Measurements from ENCODE around the gene BLID.

BLID gene

GRCh38 chr11:122108192-122108799 is 7.7 kb downstream of the BLID start:
- peak; percentile 83 for DNase-seq (ENCODE audit: low read depth)
- TF ChIP-seq CTCF (conservative IDR thresholded peaks at IDR 0.05; ENCODE audit: control insufficient read depth, insufficient read depth, low read depth, low read length): peak; percentile 95
- no peak overlapping the region for H3K4me3 ChIP-seq (ENCODE audit: control insufficient read depth, low read depth, low read length)

GRCh38 chr11:122107566-122107965 is 8.4 kb downstream of the BLID start:
- no peak for DNase-seq (ENCODE audit: low read depth)
- TF ChIP-seq CTCF (conservative IDR thresholded peaks at IDR 0.05; ENCODE audit: control insufficient read depth, insufficient read depth, low read depth, low read length): no peak
- no peak overlapping the region for H3K4me3 ChIP-seq (ENCODE audit: control insufficient read depth, low read depth, low read length)

- no peak for DNase-seq (ENCODE audit: low read depth)
- no peak overlapping the region for H3K4me3 ChIP-seq (ENCODE audit: control insufficient read depth, low read depth, low read length)
- TF ChIP-seq CTCF (conservative IDR thresholded peaks at IDR 0.05; ENCODE audit: control insufficient read depth, insufficient read depth, low read depth, low read length): no peak
Observed at GRCh38 chr11:122107045-122107444, 9.0 kb downstream of the BLID start.

- DNase-seq (ENCODE audit: low read depth): no peak
- H3K4me3 ChIP-seq (ENCODE audit: control insufficient read depth, low read depth, low read length): no peak overlapping the region
- no peak for TF ChIP-seq CTCF (conservative IDR thresholded peaks at IDR 0.05; ENCODE audit: control insufficient read depth, insufficient read depth, low read depth, low read length)
Observed at GRCh38 chr11:122105044-122105758, 10.8 kb downstream of the BLID start.

GRCh38 chr11:122104341-122104740 is 11.7 kb downstream of the BLID start:
- H3K4me3 ChIP-seq (ENCODE audit: control insufficient read depth, low read depth, low read length): no peak overlapping the region
- DNase-seq (ENCODE audit: low read depth): no peak
- no peak for TF ChIP-seq CTCF (conservative IDR thresholded peaks at IDR 0.05; ENCODE audit: control insufficient read depth, insufficient read depth, low read depth, low read length)

GRCh38 chr11:122103726-122104125 is 12.3 kb downstream of the BLID start:
- H3K4me3 ChIP-seq (ENCODE audit: control insufficient read depth, low read depth, low read length): no peak overlapping the region
- TF ChIP-seq CTCF (conservative IDR thresholded peaks at IDR 0.05; ENCODE audit: control insufficient read depth, insufficient read depth, low read depth, low read length): no peak
- DNase-seq (ENCODE audit: low read depth): no peak

All from fibroblast of mammary gland (primary cell).